ENCODE measurements around the gene GABRR2. TPM values are rescaled to one million over a fixed set of nuclear protein-coding genes. Genes with fewer than 3 reads are reported as not detected.
A peak's percentile ranks its signal among the peaks of the same experiment; 100 is the strongest.
"Not testable (repeated sequence)": the region's sequence is repeated elsewhere in the genome, so short reads cannot be mapped to it uniquely, and the experiment has no call there.

GABRR2 gene
- total RNA-seq, 1 donor from 2014 or later, result 1.7 TPM

GRCh38 chr6:89335164-89335563 is 20.1 kb upstream of the GABRR2 start:
- intact Hi-C loops (cut with DNase I), result no loop called here
- ATAC-seq, result no peak
- no peak for DNase-seq (ENCODE audit: low spot score)

- intact Hi-C loops (cut with DNase I), result no loop called here
- DNase-seq (ENCODE audit: low spot score) (no peak), ATAC-seq (no peak)
Observed at GRCh38 chr6:89330910-89331309, 15.8 kb upstream of the GABRR2 start.

GRCh38 chr6:89328976-89329375 is 13.9 kb upstream of the GABRR2 start:
- ATAC-seq (no peak), DNase-seq (ENCODE audit: low spot score) (no peak)
- intact Hi-C loops (cut with DNase I), result no loop called here

- DNase-seq (ENCODE audit: low spot score) (no peak), ATAC-seq (no peak)
- intact Hi-C loops (cut with DNase I), result no loop called here
Observed at GRCh38 chr6:89324304-89324703, 9.2 kb upstream of the GABRR2 start.

- DNase-seq (ENCODE audit: low spot score) (no peak), ATAC-seq (no peak)
- intact Hi-C loops (cut with DNase I), result no loop called here
Observed at GRCh38 chr6:89323511-89323971, 8.4 kb upstream of the GABRR2 start.

GRCh38 chr6:89321131-89321970 is 6.3 kb upstream of the GABRR2 start:
- DNase-seq (ENCODE audit: low spot score) (no peak), ATAC-seq (no peak)
- intact Hi-C loops (cut with DNase I), result no loop called here

GRCh38 chr6:89320012-89320559 is 5.0 kb upstream of the GABRR2 start:
- intact Hi-C loops (cut with DNase I), result no loop called here
- ATAC-seq, result no peak
- no peak for DNase-seq (ENCODE audit: low spot score)

- intact Hi-C loops (cut with DNase I), result no loop called here
- DNase-seq (ENCODE audit: low spot score) (no peak), ATAC-seq (no peak)
Observed at GRCh38 chr6:89317067-89317466, 2.0 kb upstream of the GABRR2 start.

- intact Hi-C loops (cut with DNase I), result no loop called here
- no peak for ATAC-seq
- no peak for DNase-seq (ENCODE audit: low spot score)
Observed at GRCh38 chr6:89314692-89315091, 407 bp downstream of the GABRR2 start.

- DNase-seq (ENCODE audit: low spot score) (no peak), ATAC-seq (peak; percentile 74)
- intact Hi-C loops (cut with DNase I), result no loop called here
Observed at GRCh38 chr6:89313006-89313405, 2.1 kb downstream of the GABRR2 start.

- peak; percentile 84 for DNase-seq (ENCODE audit: low spot score)
- peak; percentile 80 for ATAC-seq
- intact Hi-C loops (cut with DNase I), result no loop called here
Observed at GRCh38 chr6:89311853-89312531, 3.1 kb downstream of the GABRR2 start.

- intact Hi-C loops (cut with DNase I), result no loop called here
- ATAC-seq, result no peak
Observed at GRCh38 chr6:89311530-89311852, 3.6 kb downstream of the GABRR2 start.

GRCh38 chr6:89310929-89311328 is 4.2 kb downstream of the GABRR2 start:
- no peak for ATAC-seq
- intact Hi-C loops (cut with DNase I), result no loop called here
- no peak for DNase-seq (ENCODE audit: low spot score)

More at GRCh38 chr6:89311530-89311852, 3.6 kb downstream of the GABRR2 start:
- DNase-seq (ENCODE audit: low spot score), result no peak

- intact Hi-C loops (cut with DNase I), result no loop called here
- DNase-seq (ENCODE audit: low spot score), result no peak
- ATAC-seq, result no peak
Observed at GRCh38 chr6:89308525-89309395, 6.3 kb downstream of the GABRR2 start.

GRCh38 chr6:89304517-89304916 is 10.6 kb downstream of the GABRR2 start:
- intact Hi-C loops (cut with DNase I); DNase-seq (ENCODE audit: low spot score); ATAC-seq: not testable (repeated sequence)

- DNase-seq (ENCODE audit: low spot score) (no peak), ATAC-seq (no peak)
- intact Hi-C loops (cut with DNase I), result no loop called here
Observed at GRCh38 chr6:89302936-89303335, 12.2 kb downstream of the GABRR2 start.

GRCh38 chr6:89302195-89302770 is 12.8 kb downstream of the GABRR2 start:
- DNase-seq (ENCODE audit: low spot score) (no peak), ATAC-seq (no peak)
- intact Hi-C loops (cut with DNase I), result no loop called here

- no peak for ATAC-seq
- DNase-seq (ENCODE audit: low spot score), result no peak
- intact Hi-C loops (cut with DNase I), result no loop called here
Observed at GRCh38 chr6:89301586-89302194, 13.4 kb downstream of the GABRR2 start.

GRCh38 chr6:89299466-89299850 is 15.6 kb downstream of the GABRR2 start:
- intact Hi-C loops (cut with DNase I), result no loop called here
- DNase-seq (ENCODE audit: low spot score) (no peak), ATAC-seq (no peak)

Measured in sciatic nerve (tissue), 2 donors.